HepG2 (cell line): Measurements from ENCODE around the gene GNA12. TPM values are rescaled to one million over a fixed set of nuclear protein-coding genes. Genes with fewer than 3 reads are reported as not detected.
A peak's percentile ranks its signal among the peaks of the same experiment; 100 is the strongest.

Source experiments
- ATAC-seq: fragments of 200-7000 bp; cut with Tn5 transposase; 3 replicates; pipeline ENCODE4 v1.9.1; 2020; ENCODE audit warnings: mild to moderate bottlenecking, moderate library complexity
- BruUV-seq: library from RNA; stranded (reverse); fragments of 400-500 nt; replicated peaks from 2 replicates; lab custom pipeline; 2021; lab: Mats Ljungman, UMichigan
- CTCF ChIA-PET: fragments of 300-600 bp; formaldehyde crosslinking; extraction: SDS; loops from one replicate; lab custom pipeline; 2021; ENCODE audit warnings: low total read pairs, inconsistent platforms, low intra/inter-chr PET ratio; lab: Yijun Ruan, JAX
- POLR2A ChIA-PET: fragments of 350-600 bp; sonication (Branson Sonifier 250); formaldehyde crosslinking; loops from one replicate; lab custom pipeline; 2020; ENCODE audit warnings: antibody characterized with exemption, inconsistent platforms; lab: Yijun Ruan, JAX
- DNase-seq: peaks from one replicate; pipeline ENCODE4 v3.0.0-alpha.2; 2015; ENCODE audit warnings: low spot score
- FAIRE-seq: peaks from 3 replicates; lab custom pipeline; 2011; peaks lifted over from hg19 to GRCh38; lab: Jason Lieb, UNC
- H2AFZ ChIP-seq: one replicate; pipeline ENCODE4 v1.6.1; 2011; ENCODE audit warnings: low read length, inconsistent platforms
- H3K27ac ChIP-seq: fragments of 300-600 bp; 3 replicates; pipeline ENCODE4 v1.8.0; 2011; ENCODE audit warnings: mixed run types, mild to moderate bottlenecking, mixed read lengths, low read length, inconsistent platforms; ENCODE audit not compliant: insufficient read depth; ENCODE audit errors: extremely low read length
- H3K27me3 ChIP-seq, 2 experiments: fragments of 200-600 bp in 1 of 2; 2 replicates in 1 of 2; 3 replicates in 1 of 2; pipeline versions ENCODE4 v1.6.0 to v1.8.0; 2011; ENCODE audit warnings: low read length in 2 of 2, mild to moderate bottlenecking in 2 of 2, moderate library complexity in 2 of 2, inconsistent platforms in 1 of 2; ENCODE audit not compliant: insufficient read depth in 2 of 2, control insufficient read depth in 1 of 2
- H3K36me3 ChIP-seq, 2 experiments: fragments of 200-600 bp in 1 of 2; replicated peaks in 1 of 2; 2 replicates in 1 of 2; 3 replicates in 1 of 2; pipeline versions ENCODE4 v1.5.1 to v1.8.0; 2011; ENCODE audit warnings: low read length in 2 of 2, inconsistent platforms in 1 of 2; ENCODE audit not compliant: insufficient read depth in 2 of 2, control insufficient read depth in 1 of 2
- H3K4me1 ChIP-seq: 2 replicates; pipeline ENCODE4 v1.5.1; 2012; ENCODE audit warnings: low read length, inconsistent platforms; ENCODE audit not compliant: insufficient read depth
- H3K4me2 ChIP-seq: 2 replicates; pipeline ENCODE4 v1.6.0; 2011; ENCODE audit warnings: low read depth, low read length, inconsistent platforms
- H3K4me3 ChIP-seq, 3 experiments: fragments of 200-600 bp in 1 of 3; sonication (generic), shearing (Covaris generic) in 1 of 3; replicated peaks in 1 of 3; 2 replicates each; pipeline ENCODE4 v1.5.1; 2011 to 2016; ENCODE audit warnings: low read length in 3 of 3, inconsistent platforms in 2 of 3, low read depth in 2 of 3, mild to moderate bottlenecking in 2 of 3, control low read depth in 1 of 3, mixed read lengths in 1 of 3; ENCODE audit not compliant: insufficient read depth in 1 of 3
- H3K79me2 ChIP-seq: one replicate; pipeline ENCODE4 v1.6.1; 2011; ENCODE audit warnings: low read length, inconsistent platforms; ENCODE audit not compliant: insufficient read depth
- H3K9ac ChIP-seq: 2 replicates; pipeline ENCODE4 v1.6.0; 2011; ENCODE audit warnings: mild to moderate bottlenecking, low read depth, low read length, inconsistent platforms; ENCODE audit not compliant: insufficient read depth
- H3K9me3 ChIP-seq: 2 replicates; pipeline ENCODE4 v1.5.1; 2012; ENCODE audit warnings: mild to moderate bottlenecking, low read length
- H4K20me1 ChIP-seq: 2 replicates; pipeline ENCODE4 v1.6.0; 2011; ENCODE audit warnings: inconsistent platforms, mild to moderate bottlenecking, low read length, moderate library complexity; ENCODE audit not compliant: insufficient read depth
- BCL3 ChIP-seq: sonication (generic); formaldehyde crosslinking; IDR thresholded peaks from 2 replicates; pipeline ENCODE4 v1.5.1; 2020; ENCODE audit warnings: mild to moderate bottlenecking, missing genetic modification reagents, moderate library complexity
- HNRNPH1 ChIP-seq: fragments of 200-400 bp; formaldehyde crosslinking; optimal IDR thresholded peaks from 2 replicates; pipeline ENCODE3; 2017; ENCODE audit warnings: mild to moderate bottlenecking, low read depth, low read length
- KMT2B ChIP-seq: IDR thresholded peaks from 2 replicates; pipeline ENCODE4 v1.6.1; 2016; ENCODE audit warnings: missing genetic modification reagents, missing compliant biosample characterization
- MYC ChIP-seq: sonication (generic); formaldehyde crosslinking; IDR thresholded peaks from 2 replicates; pipeline ENCODE4 v1.9.0; 2021; ENCODE audit warnings: missing genetic modification reagents, borderline replicate concordance
- SNAPC5 ChIP-seq: sonication (generic); formaldehyde crosslinking; IDR thresholded peaks from 2 replicates; pipeline ENCODE4 v1.8.1; 2023; ENCODE audit warnings: mild to moderate bottlenecking, missing genetic modification reagents, borderline replicate concordance
- TOE1 ChIP-seq: sonication (generic); formaldehyde crosslinking; IDR thresholded peaks from 2 replicates; pipeline ENCODE4 v1.4.0; 2020; ENCODE audit warnings: mild to moderate bottlenecking, missing genetic modification reagents
- ZBTB38 ChIP-seq: sonication (generic); formaldehyde crosslinking; IDR thresholded peaks from 2 replicates; pipeline ENCODE4 v1.5.1; 2020; ENCODE audit warnings: mild to moderate bottlenecking, missing genetic modification reagents
- ZNF160 ChIP-seq: sonication (generic); formaldehyde crosslinking; IDR thresholded peaks from 2 replicates; pipeline ENCODE4 v1.8.0; 2022; ENCODE audit warnings: mild to moderate bottlenecking, inconsistent platforms, missing genetic modification reagents
- ZNF383 ChIP-seq: sonication (generic); formaldehyde crosslinking; IDR thresholded peaks from 2 replicates; pipeline ENCODE4 v1.4.0; 2020; ENCODE audit warnings: missing genetic modification reagents, mild to moderate bottlenecking, borderline replicate concordance
- WGBS: methylation state at CpG from one replicate; pipeline ENCODE4 v1.1.6; 2017; ENCODE audit warnings: low lambda C conversion rate; 5-methylcytosine and 5-hydroxymethylcytosine counted together
- in situ Hi-C: cut with HindIII; loops from 2 replicates; pipeline ENCODE4 v1.10.0; 2017; ENCODE audit warnings: low pct_unique_long_range_greater_than_20kb; ENCODE audit not compliant: extremely low pct_ligation_motif_present
- intact Hi-C: fragments of 100-400 bp; cut with micrococcal nuclease; formaldehyde crosslinking; loops from one replicate; pipeline ENCODE4 v1.10.0; 2022; ENCODE audit not compliant: unreplicated experiment
- polyA plus RNA-seq, 8 experiments: library from polyadenylated mRNA; depleted of rRNA in 3 of 8; stranded (reverse) in 7 of 8; unstranded in 1 of 8; fragments of >200 nt; fragmentation: Illumina TruSeq in 4 of 8; extraction: Trizol in 4 of 8; gene quantifications; 2 replicates each; pipeline versions ENCODE4 v1.2.1 to v1.2.3, GENCODE V29; 2011 to 2016; ENCODE audit warnings: low read depth in 4 of 8, missing spikeins in 1 of 8, mixed read lengths in 1 of 8; ENCODE audit not compliant: insufficient read depth in 1 of 8
- total RNA-seq, 5 experiments: library from RNA; depleted of rRNA; stranded (reverse); fragments of >200 nt; fragmentation: Illumina TruSeq; extraction: Trizol; gene quantifications; 2 replicates each; pipeline ENCODE4 v1.2.3, GENCODE V29; 2016; ENCODE audit warnings: low read depth in 1 of 5

Gene GNA12
- total and polyA plus RNA-seq, 2 of the 13 experiments (the other 11 are each of a cell fraction or from before 2014, with no cell fraction given): 16.2 to 50.9 TPM

- TF ChIP-seq TOE1 (CRISPR knock-in tag): no peak
- TF ChIP-seq SNAPC5: no peak
- TF ChIP-seq HNRNPH1: no peak
- no peak for TF ChIP-seq BCL3 (CRISPR knock-in tag)
- TF ChIP-seq ZNF160: no peak
These were observed 109.1 kb downstream of the GNA12 start (continued) for GRCh38 chr7:2734751-2735571.

- TF ChIP-seq MYC (no peak), ZBTB38 (CRISPR knock-in tag) (0 out of 2 replicates have a peak, but pooled peaks have one; percentile 19), KMT2B (CRISPR knock-in tag) (no peak), ZNF383 (CRISPR knock-in tag) (no peak)
- intact Hi-C loops (loop anchor here (1.0 kb wide), 1 partner anchor 34 kb away; no protein-coding TSS in a partner anchor), in situ Hi-C loops (no loop called here)
- DNase-seq: no peak
- Histone ChIP-seq H3K36me3 (peaks cover 14 to 50% of the 10 kb centered on the region in 2 experiments; a peak in 4 of 5 replicates), H3K79me2 (peaks cover 1% of the 10 kb centered on the region), H3K27ac (no peak overlapping the region), H3K4me1 (peaks cover 11% of the 10 kb centered on the region; the same call in 1 of the 2 replicates), H3K4me3 (no peak overlapping the region), H3K27me3 (no peaks in the 10 kb centered on the region), H3K9ac (no peak overlapping the region), H4K20me1 (peaks cover 4% of the 10 kb centered on the region; the same call in 1 of the 2 replicates), H3K9me3 (no peaks in the 10 kb centered on the region), H3K4me2 (no peak overlapping the region), H2AFZ (no peak overlapping the region)
- no TSS peak for BruUV-seq
- WGBS: 96% methylated on average over 24 of the region's 24 CpGs
- CTCF ChIA-PET: no interaction called here
- POLR2A ChIA-PET: no interaction called here
- no peak for FAIRE-seq
- no peak for ATAC-seq
These were observed 109.9 kb downstream of the GNA12 start for GRCh38 chr7:2734084-2734686.
